ENCODE data around the gene NUDT4. TPM values are rescaled to one million over a fixed set of nuclear protein-coding genes. Genes with fewer than 3 reads are reported as not detected.

Gene NUDT4
- polyA plus RNA-seq, 1 donor (not counting 4 experiments of a cell fraction or from before 2014, with no cell fraction given) = 33.2 TPM

- Histone ChIP-seq H3K9me1 (ENCODE audit: control insufficient read depth, extremely low read depth, insufficient read depth, low read length) (no peaks in the 10 kb centered on the region), H2AFZ (ENCODE audit: control insufficient read depth, low read length) (no peak overlapping the region)
- no peak for FAIRE-seq
Measured at GRCh38 chr12:93333828-93334227, 43.9 kb upstream of the NUDT4 start.

DNA sequence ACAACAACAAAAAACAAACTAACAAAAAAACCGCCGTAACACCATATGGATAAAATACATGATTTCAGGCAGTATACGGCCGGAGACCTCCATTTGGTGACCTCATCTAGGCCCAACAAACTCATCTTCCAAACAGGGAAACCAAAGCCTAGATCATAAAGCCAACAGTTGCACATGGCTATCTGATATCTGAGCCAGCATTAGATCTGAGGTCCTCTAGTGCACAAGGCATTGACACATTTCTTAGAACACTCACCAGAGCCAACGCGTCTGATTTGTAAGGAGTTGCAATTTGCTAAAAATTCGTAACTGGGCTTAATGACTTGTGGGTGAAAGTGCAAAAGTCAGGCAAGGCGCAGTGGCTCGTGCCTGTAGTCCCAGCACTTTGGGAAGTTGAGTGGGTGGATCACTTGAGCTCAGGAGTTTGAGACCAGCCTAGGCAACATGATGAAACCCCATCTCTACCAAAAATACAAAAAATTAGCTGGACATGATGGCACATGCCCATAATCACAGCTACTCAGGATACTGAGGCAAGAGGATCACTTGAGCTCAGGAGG lies 42.0 kb upstream of the NUDT4 start:
- dilution Hi-C loops (cut with MboI; ENCODE audit: extremely low pct_ligation_motif_present, low sequenced_read_pairs) = no loop called here
- FAIRE-seq (no peak), DNase-seq (ENCODE audit: low read depth, low spot score) (no peak)
- Histone ChIP-seq H3K4me1 (ENCODE audit: control insufficient read depth, extremely low read depth, insufficient read depth, low read length) (no peaks in the 10 kb centered on the region), H3K36me3 (ENCODE audit: control insufficient read depth in 2 of 2, extremely low read depth in 1 of 2, insufficient read depth in 2 of 2, low read length in 2 of 2) (no peaks in the 10 kb centered on the region), H2AFZ (ENCODE audit: control insufficient read depth, low read length) (no peak overlapping the region), H3K4me2 (ENCODE audit: control insufficient read depth, extremely low read depth, insufficient read depth, low read depth, low read length) (no peak overlapping the region), H3K79me2 (ENCODE audit: control insufficient read depth, insufficient read depth, low read length) (no peaks in the 10 kb centered on the region), H4K20me1 (ENCODE audit: control insufficient read depth, extremely low read depth, insufficient read depth, low read length) (no peaks in the 10 kb centered on the region), H3K9me1 (ENCODE audit: control insufficient read depth, extremely low read depth, insufficient read depth, low read length) (no peaks in the 10 kb centered on the region), H3K9ac (ENCODE audit: control insufficient read depth, extremely low read depth, insufficient read depth, low read length) (no peak overlapping the region), H3K27me3 (ENCODE audit: control insufficient read depth, extremely low read depth, insufficient read depth, low read length) (no peaks in the 10 kb centered on the region), H3K9me3 (ENCODE audit: control insufficient read depth, low read depth, low read length) (no peaks in the 10 kb centered on the region), H3K27ac (ENCODE audit: control insufficient read depth, insufficient read depth, low read length) (no peak overlapping the region), H3K4me3 (ENCODE audit: control insufficient read depth in 2 of 3, extremely low read depth in 1 of 3, insufficient read depth in 2 of 3, low read depth in 1 of 3, low read length in 3 of 3) (no peak overlapping the region)
- TF ChIP-seq, protein P1, sequence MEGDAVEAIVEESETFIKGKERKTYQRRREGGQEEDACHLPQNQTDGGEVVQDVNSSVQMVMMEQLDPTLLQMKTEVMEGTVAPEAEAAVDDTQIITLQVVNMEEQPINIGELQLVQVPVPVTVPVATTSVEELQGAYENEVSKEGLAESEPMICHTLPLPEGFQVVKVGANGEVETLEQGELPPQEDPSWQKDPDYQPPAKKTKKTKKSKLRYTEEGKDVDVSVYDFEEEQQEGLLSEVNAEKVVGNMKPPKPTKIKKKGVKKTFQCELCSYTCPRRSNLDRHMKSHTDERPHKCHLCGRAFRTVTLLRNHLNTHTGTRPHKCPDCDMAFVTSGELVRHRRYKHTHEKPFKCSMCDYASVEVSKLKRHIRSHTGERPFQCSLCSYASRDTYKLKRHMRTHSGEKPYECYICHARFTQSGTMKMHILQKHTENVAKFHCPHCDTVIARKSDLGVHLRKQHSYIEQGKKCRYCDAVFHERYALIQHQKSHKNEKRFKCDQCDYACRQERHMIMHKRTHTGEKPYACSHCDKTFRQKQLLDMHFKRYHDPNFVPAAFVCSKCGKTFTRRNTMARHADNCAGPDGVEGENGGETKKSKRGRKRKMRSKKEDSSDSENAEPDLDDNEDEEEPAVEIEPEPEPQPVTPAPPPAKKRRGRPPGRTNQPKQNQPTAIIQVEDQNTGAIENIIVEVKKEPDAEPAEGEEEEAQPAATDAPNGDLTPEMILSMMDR (optimal IDR thresholded peaks at IDR 0.05 in 1 of 3, IDR thresholded peaks at IDR 0.05 in 1 of 3, conservative IDR thresholded peaks at IDR 0.05 in 1 of 3; ENCODE audit: extremely low read depth in 1 of 3, insufficient read depth in 2 of 3, low read length in 3 of 3) = no peak
- TF ChIP-seq EZH2 (IDR thresholded peaks at IDR 0.05; ENCODE audit: low read length) = no peak

More at GRCh38 chr12:93333828-93334227, 43.9 kb upstream of the NUDT4 start:
- H4K20me1 ChIP-seq (ENCODE audit: control insufficient read depth, extremely low read depth, insufficient read depth, low read length) = no peaks in the 10 kb centered on the region
- no peak overlapping the region for H3K4me3 ChIP-seq (ENCODE audit: control insufficient read depth in 2 of 3, extremely low read depth in 1 of 3, insufficient read depth in 2 of 3, low read depth in 1 of 3, low read length in 3 of 3)
- no peak overlapping the region for H3K27ac ChIP-seq (ENCODE audit: control insufficient read depth, insufficient read depth, low read length)
- no peaks in the 10 kb centered on the region for H3K4me1 ChIP-seq (ENCODE audit: control insufficient read depth, extremely low read depth, insufficient read depth, low read length)
- no peak overlapping the region for H3K9ac ChIP-seq (ENCODE audit: control insufficient read depth, extremely low read depth, insufficient read depth, low read length)
- no peaks in the 10 kb centered on the region for H3K79me2 ChIP-seq (ENCODE audit: control insufficient read depth, insufficient read depth, low read length)
- no peak for DNase-seq (ENCODE audit: low read depth, low spot score)
- H3K36me3 ChIP-seq (ENCODE audit: control insufficient read depth in 2 of 2, extremely low read depth in 1 of 2, insufficient read depth in 2 of 2, low read length in 2 of 2) = no peaks in the 10 kb centered on the region
- TF ChIP-seq, protein P1 (optimal IDR thresholded peaks at IDR 0.05 in 1 of 3, IDR thresholded peaks at IDR 0.05 in 1 of 3, conservative IDR thresholded peaks at IDR 0.05 in 1 of 3; ENCODE audit: extremely low read depth in 1 of 3, insufficient read depth in 2 of 3, low read length in 3 of 3) = no peak
- TF ChIP-seq EZH2 (IDR thresholded peaks at IDR 0.05; ENCODE audit: low read length) = no peak
- no peaks in the 10 kb centered on the region for H3K27me3 ChIP-seq (ENCODE audit: control insufficient read depth, extremely low read depth, insufficient read depth, low read length)
- dilution Hi-C loops (cut with MboI; ENCODE audit: extremely low pct_ligation_motif_present, low sequenced_read_pairs) = no loop called here
- H3K4me2 ChIP-seq (ENCODE audit: control insufficient read depth, extremely low read depth, insufficient read depth, low read depth, low read length) = no peak overlapping the region
- H3K9me3 ChIP-seq (ENCODE audit: control insufficient read depth, low read depth, low read length) = no peaks in the 10 kb centered on the region

Measured in keratinocyte (primary cell).